SJSA1 (cell line): Measurements from ENCODE around the gene ISG20L2. TPM values are rescaled to one million over a fixed set of nuclear protein-coding genes. Genes with fewer than 3 reads are reported as not detected.
"Not testable (repeated sequence)": the region's sequence is repeated elsewhere in the genome, so short reads cannot be mapped to it uniquely, and the experiment has no call there.

Experiments
- DNase-seq, 2 experiments: peaks; one replicate each; pipeline ENCODE4 v3.0.0-alpha.2; 2015 to 2020; ENCODE audit warnings: low spot score in 2 of 2, low read depth in 1 of 2
- H3K27ac ChIP-seq: fragments of 250-450 bp; sonication (Bioruptor Pico); 2 replicates; pipeline ENCODE4 v1.5.1; 2020; ENCODE audit warnings: mild to moderate bottlenecking, moderate library complexity
- H3K27me3 ChIP-seq: fragments of 250-450 bp; sonication (Bioruptor Pico); replicated peaks from 2 replicates; pipeline ENCODE4 v1.5.1; 2020; ENCODE audit warnings: mild to moderate bottlenecking, moderate library complexity
- H3K36me3 ChIP-seq: fragments of 250-450 bp; sonication (Bioruptor Pico); 2 replicates; pipeline ENCODE4 v1.5.1; 2020; ENCODE audit warnings: mild to moderate bottlenecking
- H3K4me1 ChIP-seq: fragments of 250-450 bp; sonication (Bioruptor Pico); replicated peaks from 2 replicates; pipeline ENCODE4 v1.6.1; 2021; ENCODE audit warnings: mild to moderate bottlenecking
- H3K4me3 ChIP-seq: fragments of 250-450 bp; sonication (Bioruptor Pico); 2 replicates; pipeline ENCODE4 v1.5.1; 2020; ENCODE audit warnings: mild to moderate bottlenecking
- H3K9me3 ChIP-seq: fragments of 250-450 bp; sonication (Bioruptor Pico); replicated peaks from 2 replicates; pipeline ENCODE4 v1.5.1; 2020; ENCODE audit warnings: mild to moderate bottlenecking
- total RNA-seq: library from RNA; depleted of rRNA; stranded (reverse); fragments of >200 nt; shearing (Covaris generic); gene quantifications from 2 replicates; pipeline ENCODE4 v1.2.3, GENCODE V29; 2014

ISG20L2 gene
- total RNA-seq, 1 experiment from 2014 or later, result 21.5 TPM

DNA sequence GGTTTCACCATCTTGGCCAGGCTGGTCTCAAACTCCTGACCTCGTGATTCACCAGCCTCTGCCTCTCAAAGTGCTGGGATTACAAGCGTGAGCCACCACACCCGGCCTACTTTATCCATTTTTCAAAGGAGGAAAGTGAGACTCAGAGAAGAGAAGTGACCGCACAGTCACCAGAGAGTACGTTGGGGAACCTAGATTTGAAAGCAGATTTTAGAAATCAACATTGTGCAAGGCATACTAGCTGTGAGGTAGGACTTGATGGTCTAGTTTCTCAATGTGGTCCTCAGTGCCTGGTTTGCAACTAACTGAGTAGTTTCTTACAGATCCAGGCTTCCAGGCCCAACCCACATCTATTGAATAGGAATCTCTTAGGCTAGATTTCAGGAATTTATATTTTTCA, 37.1 kb upstream of the ISG20L2 start:
- peaks cover 20% of the 10 kb centered on the region for H3K4me1 ChIP-seq
- no peak overlapping the region; the same call in 1 of the 2 replicates for H3K4me3 ChIP-seq
- H3K9me3 ChIP-seq, result no peaks in the 10 kb centered on the region
- no peaks in the 10 kb centered on the region for H3K27me3 ChIP-seq
- peaks cover 16% of the 10 kb centered on the region for H3K36me3 ChIP-seq
- DNase-seq, result no peak
- no peak overlapping the region for H3K27ac ChIP-seq

DNA sequence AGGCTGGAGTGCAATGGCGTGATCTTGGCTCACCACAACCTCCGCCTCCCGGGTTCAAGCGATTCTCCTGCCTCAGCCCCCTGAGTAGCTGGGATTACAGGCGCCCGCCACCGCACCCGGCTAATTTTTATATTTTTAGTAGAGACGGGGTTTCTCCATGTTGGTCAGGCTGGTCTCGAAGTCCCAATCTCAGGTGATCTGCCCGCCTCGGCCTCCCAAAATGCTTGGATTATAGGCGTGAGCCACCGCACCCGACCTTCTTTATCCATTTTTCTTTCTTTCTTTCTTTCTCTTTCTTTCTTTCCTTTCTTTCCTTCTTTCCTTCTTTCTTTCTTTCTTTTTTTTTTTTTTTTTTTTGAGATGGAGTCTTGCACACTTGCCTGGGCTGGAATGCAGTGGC, 36.6 kb upstream of the ISG20L2 start:
- H3K27ac ChIP-seq, DNase-seq, H3K4me3 ChIP-seq, H3K9me3 ChIP-seq, H3K27me3 ChIP-seq: not testable (repeated sequence)
- Histone ChIP-seq H3K36me3 (peaks cover 11% of the 10 kb centered on the region), H3K4me1 (peaks cover 20% of the 10 kb centered on the region)

DNA sequence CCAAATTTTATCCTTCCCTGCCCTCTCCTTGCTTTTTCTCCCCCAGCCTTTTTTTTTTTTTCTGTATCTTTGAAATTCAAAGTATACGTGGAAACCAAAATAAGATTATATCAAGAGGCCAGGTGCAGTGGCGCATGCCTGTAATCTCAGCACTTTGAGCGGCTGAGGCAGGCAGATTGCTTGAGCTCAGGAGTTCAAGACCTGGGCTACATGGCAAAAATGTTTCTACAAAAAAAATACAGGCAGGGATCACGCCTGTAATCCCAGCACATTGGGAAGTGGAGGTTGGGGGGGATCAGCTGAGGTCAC, 32.2 kb upstream of the ISG20L2 start:
- Histone ChIP-seq H3K9me3 (no peaks in the 10 kb centered on the region), H3K27me3 (no peaks in the 10 kb centered on the region), H3K27ac (no peak overlapping the region), H3K36me3 (no peaks in the 10 kb centered on the region), H3K4me3 (no peak overlapping the region), H3K4me1 (peaks cover 2% of the 10 kb centered on the region)
- no peak for DNase-seq

DNA sequence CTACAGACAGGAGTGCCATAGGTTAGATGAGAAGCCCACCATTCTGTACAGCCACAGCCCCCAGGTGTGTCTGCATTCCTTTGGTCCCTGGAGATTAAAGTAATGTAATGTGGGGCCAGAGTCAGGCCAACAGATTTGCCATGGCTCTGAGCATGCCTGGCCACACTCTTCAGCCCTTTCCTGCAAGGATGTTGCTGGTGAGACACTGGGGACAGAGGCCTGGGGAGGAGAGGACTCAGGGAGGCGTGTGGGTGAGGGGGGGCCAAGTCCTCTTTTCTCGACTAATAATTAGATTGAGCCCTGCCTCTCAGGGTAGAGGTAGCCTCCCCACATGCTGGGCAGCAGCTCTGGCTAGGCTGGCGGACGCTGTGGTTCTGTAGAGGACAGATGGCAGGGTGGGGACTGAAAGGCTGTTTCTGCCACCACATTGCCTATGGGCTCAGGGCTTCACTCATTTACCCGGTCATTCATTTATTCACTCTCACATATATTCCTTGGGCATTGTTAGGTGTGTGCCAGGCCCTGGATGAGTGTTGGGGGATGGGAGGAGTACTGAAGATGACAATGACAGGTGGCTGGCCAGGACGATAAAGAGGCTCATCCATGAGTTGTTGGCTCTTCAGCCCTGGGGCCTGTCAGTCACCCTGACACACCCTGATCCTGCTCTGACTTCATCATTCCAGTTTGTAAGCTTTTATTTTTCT, 31.7 kb upstream of the ISG20L2 start:
- H3K4me1 ChIP-seq, result no peaks in the 10 kb centered on the region
- no peaks in the 10 kb centered on the region for H3K9me3 ChIP-seq
- no peak overlapping the region for H3K27ac ChIP-seq
- DNase-seq, result no peak
- no peak overlapping the region for H3K4me3 ChIP-seq
- H3K27me3 ChIP-seq, result no peaks in the 10 kb centered on the region
- no peaks in the 10 kb centered on the region for H3K36me3 ChIP-seq

DNA sequence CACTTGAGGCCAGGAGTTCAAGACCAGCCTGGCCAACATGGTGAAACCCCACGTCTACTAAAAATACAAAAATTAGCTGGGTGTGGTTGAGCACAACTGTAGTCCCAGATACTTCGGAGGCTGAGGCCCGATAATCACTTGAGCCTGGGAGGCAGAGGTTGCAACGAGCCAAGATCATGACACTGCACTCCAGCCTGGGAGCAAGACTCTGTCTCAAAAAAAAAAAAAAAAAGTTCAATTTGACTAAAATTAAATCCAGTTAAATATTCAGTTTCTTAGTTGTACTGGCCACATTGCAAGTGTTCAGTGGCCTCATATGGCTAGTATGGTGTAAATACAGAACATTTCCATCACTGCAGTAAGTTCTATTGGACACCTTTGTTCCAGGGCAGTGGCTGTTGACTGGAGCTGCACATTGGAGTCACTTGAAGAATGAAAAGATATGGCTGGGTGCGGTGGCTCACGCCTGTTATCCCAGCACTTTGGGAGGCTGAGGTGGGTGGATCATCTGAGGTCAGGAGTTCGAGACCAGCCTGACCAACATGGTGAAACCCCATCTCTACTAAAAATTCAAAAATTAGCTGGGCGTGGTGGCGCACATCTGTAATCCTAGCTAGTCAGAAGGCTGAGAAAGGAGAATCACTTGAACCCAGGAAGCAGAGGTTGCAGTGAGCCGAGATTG, 29.1 kb upstream of the ISG20L2 start:
- not testable (repeated sequence) for H3K9me3 ChIP-seq, H3K4me1 ChIP-seq, H3K27ac ChIP-seq, H3K36me3 ChIP-seq, H3K4me3 ChIP-seq, H3K27me3 ChIP-seq, DNase-seq

DNA sequence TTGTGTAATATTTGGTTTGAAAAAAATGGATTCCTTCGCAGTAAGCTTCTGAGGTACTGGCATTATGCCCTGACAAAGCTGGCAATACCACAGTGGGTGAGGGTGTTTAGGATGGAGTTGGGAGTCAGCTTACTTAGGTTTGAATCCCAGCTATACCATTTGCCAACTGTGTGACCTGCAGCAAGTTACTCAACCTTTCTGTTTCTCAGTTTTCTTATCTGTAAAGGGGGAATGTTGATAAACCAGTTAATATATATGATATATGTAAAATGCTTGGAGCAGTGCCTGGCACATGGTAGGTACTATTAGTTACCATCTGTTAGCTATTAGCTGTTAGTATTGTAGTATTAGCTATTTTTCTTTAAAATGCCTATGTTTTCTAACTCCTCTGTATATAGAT, 27.8 kb upstream of the ISG20L2 start:
- DNase-seq, result no peak
- no peaks in the 10 kb centered on the region for H3K9me3 ChIP-seq
- H3K27ac ChIP-seq, result no peak overlapping the region
- H3K36me3 ChIP-seq, result peaks cover 4% of the 10 kb centered on the region
- H3K4me1 ChIP-seq, result peaks cover 3% of the 10 kb centered on the region; the same call in 1 of the 2 replicates
- no peak overlapping the region for H3K4me3 ChIP-seq
- H3K27me3 ChIP-seq, result no peaks in the 10 kb centered on the region

DNA sequence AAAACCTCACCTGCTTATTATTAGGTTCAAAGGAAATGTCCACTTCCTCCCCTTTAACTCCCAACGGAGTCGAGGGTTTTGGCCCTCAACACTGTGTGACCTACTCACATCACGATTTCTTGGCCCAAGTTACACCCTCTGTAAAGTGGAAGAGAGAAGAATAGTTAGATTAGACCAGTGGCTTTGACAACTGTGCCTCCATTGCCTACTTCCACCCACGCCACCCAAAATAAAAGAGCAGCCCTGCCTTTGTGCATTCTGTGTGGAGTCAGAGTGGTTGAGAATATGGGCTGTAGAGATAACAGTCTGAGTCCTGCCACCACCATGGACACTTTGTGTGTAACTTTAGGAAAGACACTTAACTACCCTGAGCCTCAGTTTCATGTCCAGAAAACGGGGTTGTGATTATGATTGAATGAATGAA, 27.0 kb upstream of the ISG20L2 start:
- Histone ChIP-seq H3K4me3 (no peak overlapping the region), H3K9me3 (no peaks in the 10 kb centered on the region), H3K4me1 (peaks cover 3% of the 10 kb centered on the region; the same call in 1 of the 2 replicates), H3K36me3 (peaks cover 10% of the 10 kb centered on the region), H3K27me3 (no peaks in the 10 kb centered on the region), H3K27ac (no peak overlapping the region)
- no peak for DNase-seq

DNA sequence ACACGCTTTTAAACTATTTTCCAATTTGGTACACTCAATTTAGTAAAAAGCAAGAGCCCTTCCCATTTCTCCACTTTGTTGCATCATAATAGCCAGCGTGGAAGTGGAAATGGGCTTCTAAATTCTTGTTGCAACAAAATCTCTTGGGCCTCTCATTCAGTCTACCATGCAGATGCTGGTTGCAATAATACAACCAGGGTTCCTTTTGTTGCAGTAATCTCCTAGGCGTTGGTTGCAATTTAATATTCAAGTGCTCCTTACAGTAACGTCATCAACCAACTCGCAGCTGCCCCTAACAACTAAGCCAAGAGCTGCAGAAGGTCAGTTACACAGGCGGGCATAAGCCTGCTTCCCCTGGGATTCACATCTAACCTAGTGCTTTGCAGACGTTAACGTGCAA, 25.7 kb upstream of the ISG20L2 start:
- H3K4me3 ChIP-seq, result no peak overlapping the region
- peaks cover 23% of the 10 kb centered on the region for H3K36me3 ChIP-seq
- no peaks in the 10 kb centered on the region for H3K27me3 ChIP-seq
- no peak overlapping the region for H3K27ac ChIP-seq
- H3K9me3 ChIP-seq, result no peaks in the 10 kb centered on the region
- peaks cover 15% of the 10 kb centered on the region for H3K4me1 ChIP-seq
- DNase-seq, result no peak

DNA sequence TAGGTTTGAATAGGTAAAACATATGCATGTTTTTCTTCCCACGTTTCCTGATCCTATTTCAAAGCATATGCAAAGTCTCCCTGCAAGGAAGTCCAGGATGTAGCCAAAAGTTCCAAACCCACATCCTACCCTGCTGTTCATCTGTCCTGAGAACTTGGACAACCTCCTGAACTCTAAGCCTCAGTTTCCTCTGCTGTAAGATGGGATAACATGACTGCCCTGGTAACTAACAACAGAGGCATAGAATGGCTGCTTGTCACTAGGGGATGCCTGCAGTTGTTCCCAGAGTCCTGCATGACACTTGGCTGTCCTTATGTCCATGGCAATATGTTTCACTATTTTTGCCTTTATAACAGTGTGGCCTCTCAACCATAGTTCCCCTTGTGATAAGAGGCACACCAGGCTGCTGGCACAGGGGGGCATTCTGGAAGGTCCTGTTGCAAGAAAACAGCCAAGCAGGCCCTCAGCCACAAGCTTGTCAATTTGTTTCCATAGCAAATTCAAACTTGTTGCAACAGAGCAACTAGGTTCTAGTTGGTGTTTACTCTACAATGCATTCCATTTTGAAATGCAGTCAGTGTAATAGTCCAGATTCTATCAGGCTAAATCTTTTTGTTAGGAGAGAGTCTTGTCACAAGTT, 24.4 kb upstream of the ISG20L2 start:
- no peak for DNase-seq
- Histone ChIP-seq H3K4me3 (peak overlapping the region; percentile 82), H3K4me1 (peaks cover 27% of the 10 kb centered on the region), H3K27me3 (no peaks in the 10 kb centered on the region), H3K27ac (peak overlapping the region; percentile 80; the same call in 1 of the 2 replicates), H3K36me3 (peaks cover 35% of the 10 kb centered on the region), H3K9me3 (no peaks in the 10 kb centered on the region)

DNA sequence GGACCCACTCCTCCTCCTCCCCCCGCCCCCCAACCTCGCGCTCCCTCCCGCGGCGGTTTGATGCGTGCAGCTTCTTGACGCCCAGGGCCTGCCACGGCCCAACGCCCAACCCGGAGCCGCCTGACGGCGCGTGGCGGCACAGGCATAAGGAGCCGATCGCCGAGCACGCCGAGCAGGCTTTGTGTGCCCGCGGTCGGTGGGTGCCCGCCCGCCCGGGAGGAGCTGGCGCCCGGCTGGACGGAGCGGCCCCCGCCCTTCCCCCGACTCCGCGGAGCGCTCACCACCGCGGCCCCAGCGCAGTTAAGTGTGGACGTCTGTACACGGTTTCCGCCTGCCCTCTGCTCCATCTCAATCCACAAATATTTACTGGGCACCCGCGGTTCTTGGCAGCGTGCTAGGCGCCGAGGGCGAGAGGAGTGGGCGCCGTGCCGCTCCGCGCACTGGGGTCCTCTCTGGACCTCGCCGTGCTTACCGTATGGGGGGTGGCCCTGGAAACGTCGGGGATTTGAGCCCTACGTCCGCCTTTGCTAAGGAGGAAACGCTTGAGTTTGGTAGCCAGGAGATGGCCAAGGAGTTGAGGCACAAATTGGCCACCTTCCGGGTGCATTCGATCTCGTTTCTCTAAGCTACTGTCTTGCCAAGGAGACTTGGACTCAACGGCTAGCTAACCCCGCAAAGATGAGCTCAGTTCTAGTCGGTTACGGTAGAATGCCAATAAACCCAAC, 23.4 kb upstream of the ISG20L2 start:
- DNase-seq, result peak; percentile 82 to 99
- H3K27ac ChIP-seq, result peak overlapping the region; percentile 80
- no peaks in the 10 kb centered on the region for H3K27me3 ChIP-seq
- H3K9me3 ChIP-seq, result no peaks in the 10 kb centered on the region
- H3K36me3 ChIP-seq, result peaks cover 42% of the 10 kb centered on the region
- H3K4me3 ChIP-seq, result peak overlapping the region; percentile 82
- peaks cover 36% of the 10 kb centered on the region for H3K4me1 ChIP-seq

DNA sequence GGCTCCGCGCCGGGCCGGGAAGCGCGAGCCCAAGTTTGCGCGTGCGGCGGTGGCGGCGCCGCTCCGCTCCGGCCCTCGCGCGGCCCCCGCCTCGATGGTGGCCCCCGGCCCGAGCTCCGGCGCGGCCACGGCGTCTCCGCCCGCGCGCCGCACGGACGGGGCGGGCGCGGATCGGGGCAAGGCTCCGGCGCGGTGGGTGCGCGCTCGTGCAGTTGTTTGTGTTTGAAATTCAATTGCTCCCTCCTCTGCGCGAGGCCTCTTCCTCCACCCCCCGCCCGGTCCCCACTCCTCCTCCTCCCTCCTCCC, 22.8 kb upstream of the ISG20L2 start, which contains the start of gene HDGF:
Gene HDGF (minus strand): TSS at position 225 of the 306 bp plus-strand sequence. CDS start 246 bp downstream, outside the sequence.
- Histone ChIP-seq H3K4me1 (peaks cover 41% of the 10 kb centered on the region), H3K27ac (peak within 1 kb of the TSS; percentile 100), H3K4me3 (peak within 1 kb of the TSS; percentile 82), H3K36me3 (peaks cover 42% of the 10 kb centered on the region), H3K9me3 (no peaks in the 10 kb centered on the region), H3K27me3 (no peaks in the 10 kb centered on the region)
- no peak for DNase-seq

DNA sequence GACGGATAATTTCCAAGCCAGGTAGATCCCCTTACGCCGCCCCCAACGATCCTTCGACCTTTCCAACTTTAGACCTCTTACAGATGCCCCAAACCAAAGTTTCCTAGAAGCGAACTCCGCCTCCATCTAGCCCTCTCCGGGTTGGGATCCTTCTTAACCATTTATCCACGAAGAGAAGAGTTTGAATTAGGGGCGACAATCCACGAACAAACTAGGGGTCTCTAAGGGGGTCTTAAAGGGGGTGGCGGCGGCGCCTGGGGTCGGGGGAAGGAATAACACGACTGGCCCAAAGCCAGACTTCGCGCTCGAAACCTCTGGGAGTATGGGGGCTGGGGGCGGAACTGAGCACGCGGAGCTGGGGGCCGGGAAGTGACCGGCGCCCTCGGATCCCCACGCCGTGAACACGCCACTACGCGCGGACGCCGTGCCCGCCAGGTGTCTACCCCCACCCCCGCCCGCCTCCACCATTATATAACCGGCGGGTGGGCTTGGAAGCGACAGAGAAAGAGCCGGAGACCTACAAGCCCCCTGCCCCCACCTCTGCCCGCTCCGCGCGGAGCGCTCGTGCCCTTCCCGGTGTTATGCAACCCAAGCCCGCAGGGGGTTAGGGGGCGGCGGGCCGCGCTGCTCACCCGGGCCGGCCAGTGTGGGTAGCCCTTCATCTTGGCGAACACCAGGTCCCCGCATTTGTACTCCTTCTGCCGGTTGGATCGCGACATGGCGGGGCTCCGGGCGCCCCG, 22.3 kb upstream of the ISG20L2 start:
- peaks cover 46% of the 10 kb centered on the region for H3K4me1 ChIP-seq
- no peaks in the 10 kb centered on the region for H3K9me3 ChIP-seq
- no peaks in the 10 kb centered on the region for H3K27me3 ChIP-seq
- DNase-seq, result peak in 1 of 2 experiments; percentile 41
- peaks cover 48% of the 10 kb centered on the region for H3K36me3 ChIP-seq
- peak overlapping the region; percentile 82 for H3K4me3 ChIP-seq
- peak overlapping the region; percentile 100 for H3K27ac ChIP-seq

DNA sequence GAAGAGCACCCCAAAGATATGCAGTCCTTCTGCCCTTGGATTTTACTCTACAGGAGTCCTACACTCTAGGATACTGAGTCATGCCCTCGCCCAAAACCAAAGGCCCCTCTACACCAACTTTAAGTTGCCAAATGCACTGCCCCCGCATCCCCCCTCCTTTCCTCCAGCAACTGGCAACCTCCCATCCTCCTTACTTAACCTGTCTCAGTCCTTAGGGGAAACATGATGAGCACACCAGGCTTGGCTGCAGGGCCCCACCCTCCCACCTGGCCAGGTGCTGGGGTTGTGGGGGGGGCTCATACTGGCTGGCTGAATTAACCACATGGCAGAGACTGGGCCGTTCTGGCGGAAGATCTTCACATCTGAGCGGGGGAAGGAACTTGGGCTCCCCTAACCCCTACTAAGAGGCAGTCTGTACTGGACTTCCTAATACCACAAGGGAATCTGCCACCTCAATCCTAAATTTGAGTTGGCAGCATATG, 21.7 kb upstream of the ISG20L2 start:
- no peaks in the 10 kb centered on the region for H3K9me3 ChIP-seq
- H3K4me3 ChIP-seq, result peak overlapping the region; percentile 82
- peaks cover 49% of the 10 kb centered on the region for H3K4me1 ChIP-seq
- H3K36me3 ChIP-seq, result peaks cover 54% of the 10 kb centered on the region
- H3K27me3 ChIP-seq, result no peaks in the 10 kb centered on the region
- peak overlapping the region; percentile 100 for H3K27ac ChIP-seq
- peak in 1 of 2 experiments; percentile 28 for DNase-seq
